B cell (primary cell): ENCODE data around the gene STK4. TPM values are rescaled to one million over a fixed set of nuclear protein-coding genes. Genes with fewer than 3 reads are reported as not detected.

Experiments
- ATAC-seq: fragments of 200-7000 bp; cut with Tn5 transposase; one replicate; pipeline ENCODE4 v1.10.0; 2021; ENCODE audit warnings: low read depth, mild to moderate bottlenecking, moderate number of reproducible peaks, moderate library complexity
- CTCF ChIA-PET: fragments of 350-600 bp; sonication (Branson Sonifier 250); formaldehyde crosslinking; loops from one replicate; lab custom pipeline; 2021; ENCODE audit warnings: antibody characterized with exemption, inconsistent platforms; lab: Charles Lee
- POLR2A ChIA-PET: fragments of 350-600 bp; sonication (Branson Sonifier 250); formaldehyde crosslinking; loops from one replicate; lab custom pipeline; 2021; ENCODE audit warnings: antibody characterized with exemption; lab: Charles Lee
- DNase-seq: peaks from one replicate; pipeline ENCODE4 v3.0.0; 2013
- H2AFZ ChIP-seq: 2 replicates; pipeline ENCODE4 v1.6.1; 2012; ENCODE audit warnings: mild to moderate bottlenecking, low read depth, low read length; ENCODE audit not compliant: insufficient read depth, poor library complexity, severe bottlenecking
- H3K27ac ChIP-seq, 2 donors: 1 replicate in 1 of 2; 2 replicates in 1 of 2; pipeline ENCODE4 v1.5.1; 2012 to 2013; ENCODE audit warnings: low read length in 2 of 2, mild to moderate bottlenecking in 2 of 2, moderate library complexity in 1 of 2
- H3K27me3 ChIP-seq, 4 experiments: fragments of 200-600 bp in 1 of 4; sonication (generic) in 1 of 4; replicated peaks in 1 of 4; 1 replicate in 2 of 4; 2 replicates in 2 of 4; pipeline versions ENCODE4 v1.6.1 to v1.7.0; 2013 to 2016; ENCODE audit warnings: low read length in 3 of 4, mild to moderate bottlenecking in 2 of 4, mixed read lengths in 1 of 4, moderate library complexity in 1 of 4; ENCODE audit not compliant: insufficient read depth in 4 of 4, control insufficient read depth in 3 of 4; ENCODE audit errors: control extremely low read depth in 1 of 4
- H3K36me3 ChIP-seq, 2 experiments: replicated peaks in 1 of 2; 1 replicate in 1 of 2; 2 replicates in 1 of 2; pipeline versions ENCODE4 v1.6.1 to v1.7.1; 2013; ENCODE audit warnings: low read length in 1 of 2; ENCODE audit not compliant: insufficient read depth in 2 of 2, control insufficient read depth in 1 of 2; ENCODE audit errors: control extremely low read depth in 1 of 2, extremely low read depth in 1 of 2
- H3K4me1 ChIP-seq, 2 donors: fragments of 200-600 bp in 1 of 2; sonication (generic) in 1 of 2; 1 replicate in 1 of 2; 2 replicates in 1 of 2; pipeline versions ENCODE4 v1.5.1 to v1.6.1; 2013 to 2017; ENCODE audit warnings: low read length in 2 of 2; ENCODE audit not compliant: control insufficient read depth in 2 of 2, insufficient read depth in 2 of 2
- H3K4me2 ChIP-seq: replicated peaks from 2 replicates; pipeline ENCODE3; 2012; ENCODE audit warnings: mild to moderate bottlenecking, low read depth, low read length; ENCODE audit not compliant: poor library complexity, severe bottlenecking
- H3K4me3 ChIP-seq, 5 experiments: fragments of 200-600 bp in 1 of 5; sonication (generic) in 1 of 5; 1 replicate in 3 of 5; 2 replicates in 2 of 5; pipeline versions ENCODE4 v1.5.1 to v1.7.0; 2011 to 2016; ENCODE audit warnings: low read length in 4 of 5, mild to moderate bottlenecking in 4 of 5, low read depth in 2 of 5, control low read depth in 1 of 5, moderate library complexity in 1 of 5; ENCODE audit not compliant: insufficient read depth in 1 of 5; ENCODE audit errors: control extremely low read depth in 1 of 5, extremely low read depth in 1 of 5
- H3K79me2 ChIP-seq: fragments of 200-600 bp; sonication (generic); one replicate; pipeline ENCODE4 v1.6.0; 2016; ENCODE audit warnings: low read length; ENCODE audit not compliant: control insufficient read depth, insufficient read depth
- H3K9ac ChIP-seq: fragments of 200-600 bp; sonication (generic); 2 replicates; pipeline ENCODE4 v1.6.1; 2017; ENCODE audit warnings: mild to moderate bottlenecking, low read length, moderate library complexity
- H3K9me3 ChIP-seq, 3 donors: one replicate each; pipeline versions ENCODE4 v1.6.1 to v1.7.1; 2013; ENCODE audit warnings: low read length in 2 of 3; ENCODE audit not compliant: control insufficient read depth in 2 of 3, insufficient read depth in 1 of 3; ENCODE audit errors: control extremely low read depth in 1 of 3
- H4K20me1 ChIP-seq: 2 replicates; pipeline ENCODE4 v1.6.0; 2012; ENCODE audit warnings: mild to moderate bottlenecking, low read length; ENCODE audit not compliant: insufficient read depth, control insufficient read depth, poor library complexity, severe bottlenecking
- H3K27ac Mint-ChIP-seq: one replicate; pipeline ENCODE4 v1.8.0; 2021; ENCODE audit warnings: mixed read lengths
- H3K27me3 Mint-ChIP-seq: one replicate; pipeline ENCODE4 v1.8.0; 2021; ENCODE audit warnings: mixed read lengths
- H3K4me1 Mint-ChIP-seq: one replicate; pipeline ENCODE4 v1.8.0; 2021; ENCODE audit warnings: mixed read lengths
- H3K4me3 Mint-ChIP-seq: one replicate; pipeline ENCODE4 v1.8.0; 2021; ENCODE audit warnings: mixed read lengths
- H3K9me3 Mint-ChIP-seq: one replicate; pipeline ENCODE4 v1.8.0; 2022; ENCODE audit warnings: mixed read lengths; ENCODE audit not compliant: insufficient read depth
- CTCF ChIP-seq: fragments of 200-600 bp; IDR thresholded peaks from one replicate; pipeline ENCODE4 v1.8.0; 2022; ENCODE audit warnings: antibody characterized with exemption, mild to moderate bottlenecking
- EZH2 ChIP-seq: IDR thresholded peaks from 2 replicates; pipeline ENCODE4 v1.6.1; 2012; ENCODE audit warnings: borderline replicate concordance, low read depth, mild to moderate bottlenecking, moderate library complexity, low read length; ENCODE audit not compliant: insufficient read depth, poor library complexity, severe bottlenecking
- WGBS: methylation state at CpG from one replicate; pipeline ENCODE4 v1.1.5; 2013; ENCODE audit warnings: missing lambda C conversion rate; ENCODE audit not compliant: insufficient coverage; 5-methylcytosine and 5-hydroxymethylcytosine counted together
- intact Hi-C: fragments of 100-400 bp; cut with micrococcal nuclease; formaldehyde crosslinking; loops from one replicate; pipeline ENCODE4 v1.10.0; 2022
- polyA plus RNA-seq: library from polyadenylated mRNA; depleted of rRNA; stranded (reverse); fragments of >200 nt; gene quantifications from 2 replicates; pipeline ENCODE4 v1.2.3, GENCODE V29; 2012
- total RNA-seq, 2 donors: library from RNA; stranded (reverse); fragments of 120-200 nt in 1 of 2; gene quantifications; 1 replicate in 1 of 2; 2 replicates in 1 of 2; pipeline versions ENCODE4 v1.2.3 to v1.2.4, GENCODE V29; 2013 to 2022

Gene STK4
- total and polyA plus RNA-seq, 2 donors (not counting 1 experiment from before 2014, with no cell fraction given), result 38.9 to 324 TPM

- Mint-ChIP-seq H3K27ac (no peak overlapping the region), H3K4me1 (peaks cover 33% of the 10 kb centered on the region), H3K27me3 (no peaks in the 10 kb centered on the region), H3K4me3 (no peak overlapping the region), H3K9me3 (peaks cover 3% of the 10 kb centered on the region)
- H3K36me3 ChIP-seq, result peaks cover 34 to 81% of the 10 kb centered on the region in 2 experiments
- peaks cover 5 to 12% of the 10 kb centered on the region in 2 donors for H3K4me1 ChIP-seq
- TF ChIP-seq EZH2 (no peak), CTCF (no peak)
- intact Hi-C loops, result no loop called here
- 78% methylated on average over 2 of the region's 6 CpGs for WGBS
- H3K27ac ChIP-seq, result peak overlapping the region in 1 of 2 donors; percentile 24
- ATAC-seq (no peak), DNase-seq (no peak)
- no peak overlapping the region for H3K4me2 ChIP-seq
- CTCF ChIA-PET, result interaction anchor here (0.7 to 1.7 kb wide), 6 partner anchors 16 to 83 kb away, joined by 3 to 9 read pairs (median 3); no protein-coding TSS in a partner anchor
- no peak overlapping the region for H2AFZ ChIP-seq
- no peaks in the 10 kb centered on the region for H3K27me3 ChIP-seq
- H3K9ac ChIP-seq, result no peak overlapping the region
- H3K9me3 ChIP-seq, result no peaks in the 10 kb centered on the region
- H4K20me1 ChIP-seq, result peaks cover 55% of the 10 kb centered on the region
- H3K79me2 ChIP-seq, result peaks cover 91% of the 10 kb centered on the region
- no peak overlapping the region for H3K4me3 ChIP-seq
- POLR2A ChIA-PET, result interaction anchor here (0.6 kb wide), 1 partner anchor 47 kb away, joined by 7 read pairs; no protein-coding TSS in a partner anchor
These were observed 62.3 kb downstream of the STK4 start for GRCh38 chr20:45028424-45029136.

GRCh38 chr20:45029884-45030283 lies 63.6 kb downstream of the STK4 start:
- H3K9me3 ChIP-seq, result no peaks in the 10 kb centered on the region
- no peaks in the 10 kb centered on the region for H3K27me3 ChIP-seq
- intact Hi-C loops, result no loop called here
- H3K4me3 Mint-ChIP-seq, result no peak overlapping the region
- H3K9me3 Mint-ChIP-seq, result peaks cover 3% of the 10 kb centered on the region
- 71% methylated on average over 1 of the region's 3 CpGs for WGBS
- peaks cover 60% of the 10 kb centered on the region for H4K20me1 ChIP-seq
- no peaks in the 10 kb centered on the region for H3K27me3 Mint-ChIP-seq
- peaks cover 32 to 76% of the 10 kb centered on the region in 2 experiments for H3K36me3 ChIP-seq
- POLR2A ChIA-PET, result no interaction called here
- CTCF ChIA-PET, result interaction anchor here (0.9 to 1.7 kb wide), 7 partner anchors 14 to 719 kb away, joined by 3 to 9 read pairs (median 3); partner anchors contain the start of gene FITM2
- peaks cover 38% of the 10 kb centered on the region for H3K4me1 Mint-ChIP-seq
- no peak overlapping the region for H2AFZ ChIP-seq
- peaks cover 89% of the 10 kb centered on the region for H3K79me2 ChIP-seq
- peaks cover 9 to 17% of the 10 kb centered on the region in 2 donors for H3K4me1 ChIP-seq
- no peak overlapping the region for H3K27ac ChIP-seq
- no peak overlapping the region for H3K4me2 ChIP-seq
- H3K27ac Mint-ChIP-seq, result no peak overlapping the region
- no peak for ATAC-seq
- TF ChIP-seq CTCF (no peak), EZH2 (no peak)
- H3K9ac ChIP-seq, result no peak overlapping the region
- no peak for DNase-seq
- H3K4me3 ChIP-seq, result no peak overlapping the region
